DND-41 (cell line): ENCODE results near the gene CERK.

Experiments used
- CTCF ChIP-seq: IDR thresholded peaks from 2 replicates; pipeline ENCODE4 v1.5.1; 2012; ENCODE audit warnings: borderline replicate concordance, low read length, moderate library complexity, mild to moderate bottlenecking; ENCODE audit not compliant: poor library complexity, severe bottlenecking; ENCODE audit errors: extremely low read depth
- EZH2 ChIP-seq: IDR thresholded peaks from 3 replicates; pipeline ENCODE4 v1.6.1; 2012; ENCODE audit warnings: borderline replicate concordance, low read depth, mild to moderate bottlenecking, moderate library complexity, low read length, inconsistent platforms; ENCODE audit not compliant: severe bottlenecking

DNA sequence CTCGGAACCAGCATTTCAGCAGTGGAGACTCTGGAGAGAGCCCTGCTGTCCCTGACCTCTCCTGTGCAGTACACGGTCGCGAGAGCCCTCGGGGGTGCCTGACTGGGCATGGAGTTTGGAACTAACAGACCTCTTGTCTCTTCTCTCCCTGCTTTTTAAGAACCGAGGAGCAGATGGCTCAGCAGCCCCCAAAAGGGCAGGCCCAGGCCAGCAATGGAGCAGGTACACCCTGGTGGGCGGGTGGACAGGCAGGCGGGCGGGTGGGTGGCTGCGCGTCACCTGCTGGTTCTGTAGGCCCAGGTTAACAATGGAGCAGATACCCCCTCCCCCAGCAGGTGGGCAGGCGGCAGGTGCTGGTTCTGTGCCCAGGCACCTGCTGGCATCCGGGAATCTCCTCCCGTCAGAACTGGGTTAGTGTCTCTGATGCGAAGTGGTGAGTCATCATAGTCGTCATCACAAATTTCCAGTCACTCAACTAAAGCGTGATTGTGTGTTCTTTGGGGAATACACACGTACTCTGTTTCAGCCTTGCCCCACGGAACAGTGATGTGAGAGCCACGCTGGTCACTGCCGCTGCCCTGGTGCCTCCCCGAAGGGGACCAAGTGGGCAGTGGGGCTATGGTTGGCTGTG is 76.7 kb downstream of the CERK start:
- TF ChIP-seq CTCF (no peak), EZH2 (no peak)
